HG03159 (cell line): ENCODE measurements around the gene SNRPF.
"Not testable (repeated sequence)": the region's sequence is repeated elsewhere in the genome, so short reads cannot be mapped to it uniquely, and the experiment has no call there.

Experiments used
- ATAC-seq: cut with Tn5 transposase; IDR thresholded peaks from one replicate; pipeline ENCODE4 v1.9.1; 2021; ENCODE audit warnings: mild to moderate bottlenecking, moderate library complexity; ENCODE audit not compliant: unreplicated experiment

SNRPF gene

DNA sequence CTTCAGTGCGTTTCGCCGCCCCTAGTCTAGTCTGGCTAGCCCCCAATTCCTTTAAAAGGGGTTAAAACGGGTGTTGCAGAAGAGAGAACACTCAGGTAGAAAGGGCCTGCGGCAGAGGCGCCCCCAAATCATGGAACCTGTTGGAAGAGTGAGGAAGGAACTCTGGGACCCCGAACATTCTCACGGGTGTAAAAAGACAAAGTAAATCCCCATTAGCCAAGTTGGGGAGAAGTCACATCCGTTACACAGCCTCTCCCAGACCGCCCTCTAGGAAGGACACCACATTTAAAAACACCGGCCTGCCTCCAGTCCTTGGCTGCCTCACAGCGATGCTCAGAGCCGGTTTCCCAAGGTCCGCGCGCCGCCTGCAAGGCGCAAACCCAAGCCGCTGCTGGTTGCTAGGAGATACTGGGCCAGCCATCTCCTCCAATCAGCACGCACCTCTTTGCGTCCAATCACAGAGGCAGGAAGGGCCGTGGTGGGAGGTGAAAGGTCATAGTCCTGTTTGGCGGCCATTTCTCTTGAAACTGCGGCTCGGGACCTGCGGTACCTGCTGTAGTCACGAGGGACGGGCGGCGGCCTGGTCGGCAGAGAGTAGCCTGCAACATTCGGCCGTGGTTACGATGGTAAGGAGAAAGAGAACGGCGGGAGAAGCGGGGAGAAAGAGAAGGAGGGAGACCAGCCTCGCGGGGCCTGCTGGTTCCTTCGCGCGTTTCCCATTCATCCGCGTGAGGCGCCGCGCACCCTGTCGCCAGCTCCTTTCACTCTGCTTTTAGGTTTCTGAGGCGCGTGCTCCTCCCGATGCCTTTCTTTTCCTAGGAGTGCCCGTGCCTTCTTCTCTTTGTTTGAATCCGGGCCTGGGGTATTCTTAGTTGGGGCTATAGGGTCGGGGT is at the start of gene SNRPF:
TSS of gene SNRPF (plus strand) at position 502 of the 893 bp plus-strand sequence. CDS start at position 624, 122 bp downstream.
- peak; percentile 99 for ATAC-seq

- no peak for ATAC-seq
Observed at GRCh38 chr12:95809000-95809680, 49.6 kb upstream of the SNRPF start.

DNA sequence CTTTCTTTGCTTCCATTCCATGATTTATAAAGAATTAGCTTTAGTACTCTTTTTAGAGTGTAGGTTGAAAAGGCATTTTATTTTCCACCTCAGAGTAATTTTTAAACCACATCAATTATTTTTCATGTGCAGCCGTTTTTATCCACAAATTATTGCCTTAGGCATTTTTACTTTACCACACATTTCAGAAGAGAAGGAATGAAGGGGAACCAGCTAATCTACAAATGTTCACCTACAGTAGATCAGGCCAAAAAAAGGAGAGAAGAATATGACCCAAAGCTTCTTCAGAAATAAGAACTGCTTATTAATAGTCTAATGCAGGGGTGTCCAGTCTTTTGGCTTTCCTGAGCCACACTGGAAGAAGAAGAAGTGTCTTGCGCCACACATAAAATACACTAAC is 48.3 kb upstream of the SNRPF start:
- ATAC-seq: no peak

DNA sequence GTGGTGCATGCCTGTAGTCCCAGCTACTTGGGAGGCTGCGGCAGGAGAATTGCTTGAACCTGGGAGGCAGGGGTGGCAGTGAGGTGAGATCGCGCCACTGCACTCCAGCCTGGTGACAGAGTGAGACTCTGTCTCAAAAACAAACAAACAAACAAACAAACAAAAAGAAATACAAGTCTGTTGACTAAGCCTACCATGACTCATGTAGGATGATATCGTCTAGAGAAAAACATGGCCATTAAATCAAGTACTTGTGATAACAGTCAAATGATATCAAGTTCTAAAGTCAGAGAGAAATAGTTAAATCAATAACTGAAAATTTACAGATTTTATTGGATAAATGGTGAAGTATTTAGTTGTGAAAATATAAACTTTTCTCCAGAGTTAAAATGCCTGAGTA is 46.6 kb upstream of the SNRPF start:
- ATAC-seq: not testable (repeated sequence)

DNA sequence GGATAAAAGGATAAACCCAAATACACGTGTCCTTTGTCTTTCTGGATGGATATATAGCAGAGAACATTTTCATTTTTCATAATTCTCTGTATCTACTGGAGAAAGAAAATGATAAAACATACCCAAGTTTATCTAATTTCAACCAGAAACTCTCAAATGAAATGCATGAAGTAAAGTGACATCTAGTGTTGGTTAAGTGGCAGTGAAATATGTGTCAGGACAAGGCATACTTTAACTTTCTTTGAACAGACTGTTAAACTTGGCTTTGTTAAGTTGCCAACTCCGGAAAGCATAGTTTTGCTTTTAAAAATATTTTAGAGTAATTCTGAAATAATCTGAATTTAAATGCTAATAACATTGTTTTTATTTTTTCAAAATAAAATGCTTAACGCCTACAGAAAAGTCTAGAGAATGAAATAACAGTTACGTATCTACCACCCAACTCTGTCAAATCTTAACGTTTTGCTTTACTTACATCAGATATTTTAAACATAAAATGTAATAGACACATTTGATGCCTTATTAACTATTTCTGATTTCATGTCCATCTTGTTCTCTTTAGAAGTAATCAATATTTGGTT is 43.0 kb upstream of the SNRPF start:
- ATAC-seq: no peak

DNA sequence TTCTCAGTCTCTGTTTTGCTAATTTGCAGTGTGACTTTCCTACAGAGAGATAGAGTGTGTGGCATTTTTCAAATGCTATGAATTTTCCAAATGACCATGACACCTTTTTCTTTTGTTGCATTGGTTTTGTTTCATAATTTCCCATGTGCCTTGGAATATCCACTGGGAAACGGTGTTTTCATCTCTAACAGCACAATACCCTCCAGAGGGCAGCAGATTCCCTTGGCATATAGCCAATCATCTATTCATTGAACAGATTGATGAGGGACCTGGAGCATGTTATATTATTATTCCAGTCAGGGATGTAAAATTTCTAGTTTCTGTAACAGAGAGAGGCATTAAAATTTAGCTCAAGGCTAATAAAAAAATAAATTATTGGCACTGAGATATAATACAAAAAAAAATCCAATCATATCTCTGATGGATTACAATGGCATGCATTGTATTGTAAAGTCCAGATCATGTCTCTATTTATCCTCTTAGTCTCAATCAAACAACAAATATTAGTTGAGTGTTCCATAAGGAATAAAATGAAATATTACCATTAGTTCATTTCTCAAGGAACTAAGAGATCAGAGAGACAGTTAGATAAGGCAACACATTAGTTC is 38.6 kb upstream of the SNRPF start:
- ATAC-seq: no peak

GRCh38 chr12:95829395-95829794 is 29.4 kb upstream of the SNRPF start:
- ATAC-seq: no peak

DNA sequence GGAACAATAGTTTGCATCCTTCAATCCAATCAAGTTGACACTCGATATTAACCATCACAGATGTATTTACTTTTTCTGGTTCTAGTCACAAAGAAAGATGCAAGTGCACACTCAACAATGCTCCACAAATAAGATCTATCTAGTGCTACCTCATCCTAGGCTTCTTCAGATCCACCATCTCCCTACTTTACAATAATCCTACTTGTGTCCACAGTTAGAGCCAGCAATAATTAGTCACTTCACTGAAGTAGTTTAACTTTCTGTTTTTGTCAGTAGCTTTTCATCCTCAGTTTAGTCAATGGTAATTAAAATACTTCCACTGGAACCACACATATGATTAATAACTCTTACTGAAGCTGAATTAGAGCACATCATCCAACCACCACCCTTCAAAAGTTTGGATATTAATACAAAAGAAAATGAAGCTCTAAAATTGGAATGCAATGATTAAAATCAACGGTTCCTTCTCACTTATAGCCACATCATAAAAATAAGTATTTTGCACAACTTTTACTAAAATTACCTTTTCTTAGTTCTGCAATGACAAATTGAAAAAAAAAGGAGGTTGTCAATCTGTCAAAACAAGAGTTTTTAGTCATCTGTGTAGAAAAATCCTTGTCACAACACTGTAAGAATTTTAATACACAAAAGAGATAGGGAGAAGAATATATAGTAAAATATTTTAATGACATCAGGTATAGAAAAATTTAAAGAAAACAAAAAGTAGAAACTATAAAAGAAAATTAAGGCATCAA is 28.2 kb upstream of the SNRPF start:
- no peak for ATAC-seq

GRCh38 chr12:95834572-95834971 is 24.2 kb upstream of the SNRPF start:
- no peak for ATAC-seq

- no peak for ATAC-seq
Observed at GRCh38 chr12:95836185-95836609, 22.6 kb upstream of the SNRPF start.

GRCh38 chr12:95836630-95837239 is 22.0 kb upstream of the SNRPF start:
- ATAC-seq: no peak

DNA sequence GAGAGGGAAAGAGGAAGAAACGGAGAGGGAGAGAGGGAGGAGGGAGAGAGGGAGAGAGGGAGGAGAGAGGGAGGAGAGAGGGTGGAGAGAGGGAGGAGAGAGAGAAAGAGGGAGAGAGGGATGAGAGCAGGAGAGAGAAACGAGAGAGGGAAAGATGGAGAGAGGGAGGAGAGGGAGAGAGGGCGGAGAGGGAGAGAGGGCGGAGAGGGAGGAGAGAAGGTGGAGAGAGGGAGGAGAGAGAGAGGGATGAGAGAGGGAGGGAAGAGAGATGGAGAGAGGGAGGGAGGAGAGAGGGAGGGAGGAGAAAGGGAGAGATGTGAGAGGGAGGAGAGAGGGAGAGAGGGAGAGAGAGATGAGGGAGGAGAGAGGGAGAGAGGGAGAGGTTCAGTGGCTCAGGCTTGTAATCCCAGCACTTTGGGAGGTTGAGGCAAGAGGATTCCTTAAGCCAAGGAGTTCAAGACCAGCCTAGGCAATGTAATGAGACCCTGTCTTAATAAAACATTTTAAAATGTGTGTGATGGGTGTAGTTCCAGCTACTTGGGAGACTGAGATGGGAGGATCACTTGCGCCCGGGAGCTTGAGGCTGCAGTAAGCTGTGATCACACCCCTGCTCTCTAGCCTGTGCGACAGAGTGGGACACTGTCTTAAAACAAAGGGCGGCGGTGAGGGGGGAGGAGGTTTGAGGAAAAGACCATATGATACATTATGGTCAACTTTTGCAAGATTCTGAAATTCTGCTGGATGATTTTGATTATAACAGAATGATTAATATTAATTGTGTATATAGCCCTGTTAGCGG is 21.3 kb upstream of the SNRPF start:
- no peak for ATAC-seq

DNA sequence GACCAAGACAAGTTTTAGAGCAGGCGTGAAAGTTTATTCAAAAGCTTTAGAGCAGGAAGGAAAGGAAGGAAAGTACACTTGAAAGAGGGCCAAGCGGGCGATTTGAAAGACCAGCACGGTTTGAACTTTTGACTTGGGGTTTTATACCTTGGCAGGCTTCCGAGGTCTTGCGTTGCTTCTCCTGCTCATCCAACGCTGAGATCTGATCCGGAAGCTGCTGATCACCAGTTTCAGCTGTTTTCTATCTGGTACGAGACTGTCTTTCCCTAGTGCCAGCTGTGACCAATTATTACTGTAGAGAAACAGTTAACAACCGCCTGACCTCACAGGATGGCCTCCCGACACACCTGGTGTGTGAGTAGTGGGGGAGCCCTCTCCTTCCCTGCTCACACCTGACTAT is 20.6 kb upstream of the SNRPF start:
- ATAC-seq: no peak

- not testable (repeated sequence) for ATAC-seq
Observed at GRCh38 chr12:95842426-95842825, 16.3 kb upstream of the SNRPF start.

GRCh38 chr12:95848575-95849388 is 10.0 kb upstream of the SNRPF start:
- ATAC-seq: no peak

DNA sequence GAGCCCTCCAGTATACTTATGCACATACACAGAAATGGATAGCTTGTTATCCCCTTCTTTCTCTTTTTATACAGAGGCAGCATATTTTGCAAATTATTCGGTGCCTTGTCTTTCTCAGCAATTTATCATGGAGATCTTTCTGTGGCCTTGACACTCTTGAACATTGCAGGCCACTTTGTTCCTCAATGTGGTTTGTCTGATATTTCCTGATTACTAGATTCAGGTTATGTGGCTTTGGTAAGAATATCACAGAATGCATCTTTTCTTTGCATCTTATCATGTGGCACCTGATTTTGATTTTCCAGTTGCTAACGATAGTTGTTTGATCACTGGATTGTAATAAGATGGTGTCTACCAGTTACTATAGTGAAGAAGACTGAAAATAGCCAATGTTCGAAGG is 7.1 kb upstream of the SNRPF start:
- ATAC-seq: no peak

GRCh38 chr12:95852133-95852532 is 6.6 kb upstream of the SNRPF start:
- ATAC-seq: no peak

- ATAC-seq: no peak
Observed at GRCh38 chr12:95857156-95857555, 1.6 kb upstream of the SNRPF start.

- no peak for ATAC-seq
Observed at GRCh38 chr12:95857799-95858198, 953 bp upstream of the SNRPF start.
